ENCODE results near the gene TRAPPC2L.

Gene TRAPPC2L

GRCh38 chr16:88810912-88811768, 45.8 kb upstream of the TRAPPC2L start:
- peak; percentile 79 for DNase-seq (ENCODE audit: low read depth)

GRCh38 chr16:88811769-88812512, 45.0 kb upstream of the TRAPPC2L start, which contains the start of gene APRT:
TSS of gene APRT (minus strand) at chr16:88811928. CDS start at chr16:88811899, 29 bp downstream.
- DNase-seq (ENCODE audit: low read depth): peak; percentile 96
- no peak for TF ChIP-seq CTCF (IDR thresholded peaks at IDR 0.05; ENCODE audit: low read length, missing control alignments)
- H3K4me3 ChIP-seq (replicated peaks; ENCODE audit: low read depth, low read length): peak within 1 kb of the TSS; percentile 70

More at GRCh38 chr16:88810912-88811768, 45.8 kb upstream of the TRAPPC2L start:
- peak overlapping the region; percentile 70 for H3K4me3 ChIP-seq (replicated peaks; ENCODE audit: low read depth, low read length)
- no peak for TF ChIP-seq CTCF (IDR thresholded peaks at IDR 0.05; ENCODE audit: low read length, missing control alignments)

GRCh38 chr16:88812513-88813268, 44.2 kb upstream of the TRAPPC2L start:
- H3K4me3 ChIP-seq (replicated peaks; ENCODE audit: low read depth, low read length): peak overlapping the region; percentile 56
- DNase-seq (ENCODE audit: low read depth): peak; percentile 58
- no peak for TF ChIP-seq CTCF (IDR thresholded peaks at IDR 0.05; ENCODE audit: low read length, missing control alignments)

- no peak for TF ChIP-seq CTCF (IDR thresholded peaks at IDR 0.05; ENCODE audit: low read length, missing control alignments)
- DNase-seq (ENCODE audit: low read depth): no peak
- no peak overlapping the region for H3K4me3 ChIP-seq (replicated peaks; ENCODE audit: low read depth, low read length)
Observed at GRCh38 chr16:88813269-88814143, 43.4 kb upstream of the TRAPPC2L start.

GRCh38 chr16:88814144-88814502, 42.8 kb upstream of the TRAPPC2L start:
- DNase-seq (ENCODE audit: low read depth): no peak
- no peak for TF ChIP-seq CTCF (IDR thresholded peaks at IDR 0.05; ENCODE audit: low read length, missing control alignments)
- no peak overlapping the region for H3K4me3 ChIP-seq (replicated peaks; ENCODE audit: low read depth, low read length)

- H3K4me3 ChIP-seq (replicated peaks; ENCODE audit: low read depth, low read length): no peak overlapping the region
- TF ChIP-seq CTCF (IDR thresholded peaks at IDR 0.05; ENCODE audit: low read length, missing control alignments): no peak
- DNase-seq (ENCODE audit: low read depth): no peak
Observed at GRCh38 chr16:88815227-88815626, 41.7 kb upstream of the TRAPPC2L start.
